ENCODE measurements around the gene ANKRD39. TPM values are rescaled to one million over a fixed set of nuclear protein-coding genes. Genes with fewer than 3 reads are reported as not detected.

ANKRD39 gene
- total RNA-seq, 1 experiment from 2014 or later, result 19.3 TPM

DNA sequence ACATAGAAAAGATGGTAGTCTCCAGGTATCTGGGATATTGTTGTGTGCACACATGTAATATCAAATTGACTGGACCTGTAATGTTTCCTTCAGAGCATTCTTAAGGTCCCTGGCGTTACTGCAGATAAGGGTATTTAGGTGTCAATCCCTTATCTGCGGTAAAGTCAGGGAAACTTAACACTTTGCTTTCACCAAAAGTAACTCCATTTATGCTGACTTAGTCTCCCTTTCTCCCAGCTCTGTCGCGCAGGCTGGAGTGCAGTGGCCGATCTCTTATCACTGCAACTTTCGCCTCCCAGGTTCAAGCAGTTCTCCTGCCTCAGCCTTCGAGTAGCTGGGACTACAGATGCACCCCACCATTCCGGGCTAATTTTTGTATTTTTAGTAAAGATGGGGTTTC, 39.9 kb downstream of the ANKRD39 start:
- Mint-ChIP-seq H3K4me3 (ENCODE audit: unreplicated experiment) (peak overlapping the region; percentile 84), H3K27ac (ENCODE audit: unreplicated experiment) (peak overlapping the region; percentile 71), H3K9me3 (ENCODE audit: unreplicated experiment) (no peaks in the 10 kb centered on the region), H3K4me1 (ENCODE audit: low read depth, unreplicated experiment) (peaks cover 37% of the 10 kb centered on the region), H3K36me3 (ENCODE audit: insufficient read depth, unreplicated experiment) (peaks cover 71% of the 10 kb centered on the region), H3K27me3 (ENCODE audit: insufficient read depth, unreplicated experiment) (no peaks in the 10 kb centered on the region)
- Histone ChIP-seq H3K27me3 (replicated peaks; ENCODE audit: control insufficient read depth, insufficient read depth, low read length) (no peaks in the 10 kb centered on the region), H3K4me1 (peaks cover 44% of the 10 kb centered on the region), H3K9me3 (no peaks in the 10 kb centered on the region), H3K4me3 (ENCODE audit: low read depth, low read length) (peak overlapping the region; percentile 96), H3K36me3 (ENCODE audit: control insufficient read depth, insufficient read depth, low read length) (no peaks in the 10 kb centered on the region)
- BruUV-seq (replicated peaks), result TSS peak; percentile 23
- ChIA-PET POLR2A (interaction anchor here (0.6 kb wide), 1 partner anchor 55 kb away, joined by 3 read pairs; no protein-coding TSS in a partner anchor), CTCF (interaction anchor here (0.6 kb wide), 1 partner anchor 36 kb away, joined by 3 read pairs; no protein-coding TSS in a partner anchor)
- intact Hi-C loops (cut with micrococcal nuclease; ENCODE audit: unreplicated experiment), result loop anchor here (2.0 to 5.0 kb wide), 4 partner anchors 51 to 181 kb away; partner anchors contain the start of genes CNNM4 and KANSL3
- no peak for DNase-seq
- TF ChIP-seq, protein P1, sequence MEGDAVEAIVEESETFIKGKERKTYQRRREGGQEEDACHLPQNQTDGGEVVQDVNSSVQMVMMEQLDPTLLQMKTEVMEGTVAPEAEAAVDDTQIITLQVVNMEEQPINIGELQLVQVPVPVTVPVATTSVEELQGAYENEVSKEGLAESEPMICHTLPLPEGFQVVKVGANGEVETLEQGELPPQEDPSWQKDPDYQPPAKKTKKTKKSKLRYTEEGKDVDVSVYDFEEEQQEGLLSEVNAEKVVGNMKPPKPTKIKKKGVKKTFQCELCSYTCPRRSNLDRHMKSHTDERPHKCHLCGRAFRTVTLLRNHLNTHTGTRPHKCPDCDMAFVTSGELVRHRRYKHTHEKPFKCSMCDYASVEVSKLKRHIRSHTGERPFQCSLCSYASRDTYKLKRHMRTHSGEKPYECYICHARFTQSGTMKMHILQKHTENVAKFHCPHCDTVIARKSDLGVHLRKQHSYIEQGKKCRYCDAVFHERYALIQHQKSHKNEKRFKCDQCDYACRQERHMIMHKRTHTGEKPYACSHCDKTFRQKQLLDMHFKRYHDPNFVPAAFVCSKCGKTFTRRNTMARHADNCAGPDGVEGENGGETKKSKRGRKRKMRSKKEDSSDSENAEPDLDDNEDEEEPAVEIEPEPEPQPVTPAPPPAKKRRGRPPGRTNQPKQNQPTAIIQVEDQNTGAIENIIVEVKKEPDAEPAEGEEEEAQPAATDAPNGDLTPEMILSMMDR (IDR thresholded peaks at IDR 0.05; ENCODE audit: insufficient read depth in 1 of 2, low read depth in 1 of 2, low read length in 1 of 2, severe bottlenecking in 1 of 2, unreplicated experiment in 1 of 2), result no peak

DNA sequence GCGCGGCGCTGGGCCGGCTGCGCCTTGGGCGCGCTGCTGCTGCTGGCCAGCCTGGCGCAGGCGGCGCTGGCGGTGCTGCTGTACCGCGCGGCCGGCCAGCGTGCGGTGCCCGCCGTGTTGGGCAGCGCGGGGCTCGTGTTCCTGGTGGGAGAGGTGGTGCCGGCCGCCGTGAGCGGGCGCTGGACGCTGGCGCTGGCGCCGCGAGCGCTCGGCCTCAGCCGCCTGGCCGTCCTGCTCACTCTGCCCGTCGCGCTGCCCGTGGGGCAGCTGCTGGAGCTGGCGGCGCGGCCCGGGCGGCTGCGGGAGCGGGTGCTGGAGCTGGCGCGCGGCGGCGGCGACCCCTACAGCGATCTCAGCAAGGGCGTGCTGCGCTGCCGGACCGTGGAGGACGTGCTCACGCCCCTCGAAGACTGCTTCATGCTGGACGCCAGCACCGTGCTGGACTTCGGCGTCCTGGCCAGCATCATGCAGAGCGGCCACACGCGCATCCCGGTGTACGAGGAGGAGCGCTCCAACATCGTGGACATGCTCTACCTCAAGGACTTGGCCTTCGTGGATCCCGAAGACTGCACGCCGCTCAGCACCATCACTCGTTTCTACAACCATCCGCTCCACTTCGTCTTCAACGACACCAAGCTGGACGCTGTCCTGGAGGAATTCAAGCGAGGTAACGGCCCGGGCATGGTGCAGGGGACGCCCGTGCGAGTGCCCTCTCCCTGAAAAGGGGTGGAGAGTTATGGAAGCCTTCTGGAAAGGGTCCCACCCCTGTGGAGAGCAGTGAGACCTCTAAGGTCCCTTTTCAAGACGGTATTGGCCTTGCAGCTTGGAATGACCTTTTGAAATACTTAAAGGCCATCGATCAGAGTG, 40.7 kb downstream of the ANKRD39 start:
- H3K36me3 Mint-ChIP-seq (ENCODE audit: insufficient read depth, unreplicated experiment), result peaks cover 63% of the 10 kb centered on the region
- H3K4me1 ChIP-seq, result peaks cover 35% of the 10 kb centered on the region
- peak overlapping the region; percentile 96 for H3K4me3 ChIP-seq (ENCODE audit: low read depth, low read length)
- TF ChIP-seq, protein P1 (IDR thresholded peaks at IDR 0.05; ENCODE audit: insufficient read depth in 1 of 2, low read depth in 1 of 2, low read length in 1 of 2, severe bottlenecking in 1 of 2, unreplicated experiment in 1 of 2), result no peak
- no peak overlapping the region for H3K27ac Mint-ChIP-seq (ENCODE audit: unreplicated experiment)
- intact Hi-C loops (cut with micrococcal nuclease; ENCODE audit: unreplicated experiment), result loop anchor here (2.0 to 5.0 kb wide), 3 partner anchors 52 to 180 kb away; partner anchors contain the start of gene KANSL3
- no peak for DNase-seq
- no TSS peak for BruUV-seq (replicated peaks)
- H3K4me3 Mint-ChIP-seq (ENCODE audit: unreplicated experiment), result peak overlapping the region; percentile 84
- peaks cover 3% of the 10 kb centered on the region for H3K36me3 ChIP-seq (ENCODE audit: control insufficient read depth, insufficient read depth, low read length)
- ChIA-PET POLR2A (interaction anchor here (0.6 kb wide), 2 partner anchors 54 to 56 kb away, joined by 3 to 5 read pairs; partner anchors contain the start of gene CNNM4), CTCF (interaction anchor here (0.6 to 1.8 kb wide), 8 partner anchors 16 to 1697 kb away, joined by 3 to 11 read pairs (median 4); partner anchors contain the start of genes ANKRD39 and CNNM4)
- H3K27me3 Mint-ChIP-seq (ENCODE audit: insufficient read depth, unreplicated experiment), result no peaks in the 10 kb centered on the region
- peaks cover 44% of the 10 kb centered on the region for H3K4me1 Mint-ChIP-seq (ENCODE audit: low read depth, unreplicated experiment)
- H3K27me3 ChIP-seq (replicated peaks; ENCODE audit: control insufficient read depth, insufficient read depth, low read length), result no peaks in the 10 kb centered on the region
- H3K9me3 ChIP-seq, result no peaks in the 10 kb centered on the region
- no peaks in the 10 kb centered on the region for H3K9me3 Mint-ChIP-seq (ENCODE audit: unreplicated experiment)

DNA sequence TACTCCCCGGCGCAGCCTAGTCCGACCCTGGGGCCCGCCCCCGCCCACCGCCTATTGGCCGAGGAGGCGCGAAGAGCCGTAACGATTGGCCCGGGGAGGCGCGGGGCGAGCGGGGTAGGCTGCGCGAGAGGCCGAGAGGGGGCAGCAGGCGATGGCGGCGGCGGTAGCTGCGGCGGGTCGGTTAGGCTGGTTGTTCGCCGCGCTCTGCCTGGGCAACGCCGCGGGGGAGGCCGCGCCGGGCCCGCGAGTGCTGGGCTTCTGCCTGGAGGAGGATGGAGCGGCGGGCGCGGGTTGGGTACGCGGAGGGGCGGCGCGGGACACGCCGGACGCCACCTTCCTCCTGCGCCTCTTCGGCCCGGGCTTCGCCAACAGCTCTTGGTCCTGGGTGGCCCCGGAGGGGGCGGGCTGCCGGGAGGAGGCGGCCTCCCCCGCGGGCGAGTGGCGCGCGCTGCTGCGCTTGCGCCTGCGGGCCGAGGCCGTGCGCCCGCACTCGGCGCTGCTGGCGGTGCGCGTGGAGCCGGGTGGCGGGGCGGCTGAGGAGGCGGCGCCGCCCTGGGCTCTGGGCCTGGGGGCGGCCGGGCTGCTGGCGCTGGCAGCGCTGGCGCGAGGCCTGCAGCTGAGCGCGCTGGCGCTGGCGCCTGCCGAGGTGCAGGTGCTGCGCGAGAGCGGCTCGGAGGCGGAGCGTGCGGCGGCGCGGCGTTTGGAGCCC, 41.5 kb downstream of the ANKRD39 start, which contains the start of gene CNNM3:
Gene CNNM3 (plus strand): TSS at position 142 of the 709 bp plus-strand sequence. CDS start 10 bp downstream, at position 152.
- ChIA-PET CTCF (interaction anchor here (0.8 to 1.8 kb wide), 7 partner anchors 15 to 55 kb away, joined by 3 to 11 read pairs (median 4); partner anchors contain the start of genes ANKRD39 and CNNM4), POLR2A (interaction anchor here (0.5 to 0.6 kb wide), 3 partner anchors 42 to 55 kb away, joined by 5 to 10 read pairs (median 7); partner anchors contain the start of gene CNNM4)
- BruUV-seq (replicated peaks), result no TSS peak
- intact Hi-C loops (cut with micrococcal nuclease; ENCODE audit: unreplicated experiment), result loop anchor here (2.0 to 5.0 kb wide), 3 partner anchors 53 to 179 kb away; partner anchors contain the start of gene KANSL3
- Histone ChIP-seq H3K36me3 (ENCODE audit: control insufficient read depth, insufficient read depth, low read length) (peaks cover 3% of the 10 kb centered on the region), H3K4me1 (peaks cover 32% of the 10 kb centered on the region), H3K4me3 (ENCODE audit: low read depth, low read length) (peak within 1 kb of the TSS; percentile 96), H3K27me3 (replicated peaks; ENCODE audit: control insufficient read depth, insufficient read depth, low read length) (no peaks in the 10 kb centered on the region), H3K9me3 (no peaks in the 10 kb centered on the region)
- Mint-ChIP-seq H3K4me3 (ENCODE audit: unreplicated experiment) (peak within 1 kb of the TSS; percentile 84), H3K36me3 (ENCODE audit: insufficient read depth, unreplicated experiment) (peaks cover 55% of the 10 kb centered on the region), H3K4me1 (ENCODE audit: low read depth, unreplicated experiment) (peaks cover 42% of the 10 kb centered on the region), H3K27me3 (ENCODE audit: insufficient read depth, unreplicated experiment) (no peaks in the 10 kb centered on the region), H3K27ac (ENCODE audit: unreplicated experiment) (peak within 1 kb of the TSS; percentile 42), H3K9me3 (ENCODE audit: unreplicated experiment) (no peaks in the 10 kb centered on the region)
- DNase-seq, result peak; percentile 97 to 99
- TF ChIP-seq, protein P1 (IDR thresholded peaks at IDR 0.05; ENCODE audit: insufficient read depth in 1 of 2, low read depth in 1 of 2, low read length in 1 of 2, severe bottlenecking in 1 of 2, unreplicated experiment in 1 of 2), result peak; percentile 60 to 72
